DMS79 (cell line): ENCODE data around the gene COL23A1.

Source experiments
- DNase-seq: peaks from one replicate; lab custom pipeline; 2025; lab: John Stamatoyannopoulos, UW

The COL23A1 gene

GRCh38 chr5:178475422-178475821 lies 114.8 kb downstream of the COL23A1 start:
- no peak for DNase-seq

GRCh38 chr5:178474562-178475184 lies 115.5 kb downstream of the COL23A1 start:
- no peak for DNase-seq

- no peak for DNase-seq
These were observed 116.3 kb downstream of the COL23A1 start for GRCh38 chr5:178473854-178474253.

- no peak for DNase-seq
These were observed 118.1 kb downstream of the COL23A1 start for GRCh38 chr5:178472138-178472537.

GRCh38 chr5:178471711-178472110 lies 118.5 kb downstream of the COL23A1 start:
- DNase-seq, result no peak

GRCh38 chr5:178470760-178471025 lies 119.5 kb downstream of the COL23A1 start:
- no peak for DNase-seq

- no peak for DNase-seq
These were observed 120.0 kb downstream of the COL23A1 start for GRCh38 chr5:178469975-178470759.

GRCh38 chr5:178469011-178469974 lies 120.9 kb downstream of the COL23A1 start:
- DNase-seq, result no peak

GRCh38 chr5:178468196-178468685 lies 122.0 kb downstream of the COL23A1 start:
- no peak for DNase-seq

- DNase-seq, result no peak
These were observed 122.5 kb downstream of the COL23A1 start for GRCh38 chr5:178467568-178468195.

- DNase-seq, result no peak
These were observed 123.0 kb downstream of the COL23A1 start for GRCh38 chr5:178467205-178467567.

- no peak for DNase-seq
These were observed 123.9 kb downstream of the COL23A1 start for GRCh38 chr5:178466342-178466741.

GRCh38 chr5:178465861-178466288 lies 124.3 kb downstream of the COL23A1 start:
- DNase-seq, result no peak

- no peak for DNase-seq
These were observed 124.8 kb downstream of the COL23A1 start for GRCh38 chr5:178465228-178465860.

- no peak for DNase-seq
These were observed 125.7 kb downstream of the COL23A1 start for GRCh38 chr5:178464431-178465048.

GRCh38 chr5:178463321-178464155 lies 126.7 kb downstream of the COL23A1 start:
- DNase-seq, result no peak

GRCh38 chr5:178462816-178463215 lies 127.4 kb downstream of the COL23A1 start:
- DNase-seq, result no peak

GRCh38 chr5:178462076-178462475 lies 128.1 kb downstream of the COL23A1 start:
- DNase-seq, result no peak

GRCh38 chr5:178461004-178461730 lies 129.0 kb downstream of the COL23A1 start:
- no peak for DNase-seq

GRCh38 chr5:178460598-178460997 lies 129.6 kb downstream of the COL23A1 start:
- no peak for DNase-seq
